Adrenal gland (tissue), 12 donors: ENCODE data around the gene CCDC124. TPM values are rescaled to one million over a fixed set of nuclear protein-coding genes. Genes with fewer than 3 reads are reported as not detected.

Experiments used
- DNase-seq, 7 donors: peaks; one replicate each; pipeline ENCODE4 v3.0.0-alpha.2; 2019 to 2020
- H3K27ac ChIP-seq, 5 donors: fragments of 200-600 bp; sonication (generic) in 4 of 5; 1 replicate in 3 of 5; 2 replicates in 2 of 5; pipeline versions ENCODE4 v1.5.1 to v1.8.0; 2016 to 2020; ENCODE audit warnings: mild to moderate bottlenecking in 1 of 5
- H3K27me3 ChIP-seq: fragments of 200-600 bp; 2 replicates; pipeline ENCODE4 v1.8.0; 2021
- H3K36me3 ChIP-seq, 2 donors: fragments of 200-600 bp; replicated peaks in 1 of 2; 1 replicate in 1 of 2; 2 replicates in 1 of 2; pipeline versions ENCODE4 v1.5.1 to v1.8.0; 2018 to 2022
- H3K4me1 ChIP-seq, 2 donors: fragments of 200-600 bp; replicated peaks in 1 of 2; 1 replicate in 1 of 2; 2 replicates in 1 of 2; pipeline versions ENCODE4 v1.5.1 to v1.8.0; 2018 to 2021
- H3K4me3 ChIP-seq, 4 donors: fragments of 200-600 bp; sonication (generic) in 3 of 4; one replicate each; pipeline ENCODE4 v1.5.1; 2016 to 2018
- H3K9me3 ChIP-seq, 3 donors: fragments of 200-600 bp; sonication (generic) in 1 of 3; replicated peaks in 1 of 3; 1 replicate in 2 of 3; 2 replicates in 1 of 3; pipeline versions ENCODE4 v1.5.1 to v1.8.0; 2016 to 2021
- POLR2A ChIP-seq, 2 donors: fragments of 450-650 bp; IDR thresholded peaks; one replicate each; pipeline ENCODE4 v1.6.1; 2017; ENCODE audit warnings: antibody characterized with exemption in 2 of 2, mild to moderate bottlenecking in 2 of 2, moderate library complexity in 1 of 2
- WGBS, 4 donors: extraction: QIAGEN DNeasy Blood & Tissue Kit in 2 of 4; methylation state at CpG; one replicate each; pipeline versions ENCODE4 v1.1.5 to v1.1.7; 2013 to 2017; 5-methylcytosine and 5-hydroxymethylcytosine counted together
- intact Hi-C, 2 donors: fragments of 100-400 bp; cut with DNase I; formaldehyde crosslinking; loops; one replicate each; pipeline versions ENCODE4 v1.14.1 to v1.15.0; 2022 to 2023
- polyA plus RNA-seq, 3 donors: library from polyadenylated mRNA; stranded (reverse); fragments of 200-250 nt in 2 of 3; fragments of 350-450 nt in 1 of 3; fragmentation: Illumina TruSeq in 1 of 3; extraction: RNeasy Lipid Tissue Mini Kit (QIAGEN cat#74804) in 1 of 3; gene quantifications; one replicate each; pipeline ENCODE4 v1.2.3, GENCODE V29; 2013 to 2014
- small RNA-seq, 2 donors: library from RNA; depleted of rRNA; stranded (forward); fragments of <200 nt; gene quantifications; one replicate each; pipeline ENCODE3, GENCODE V24; 2016
- total RNA-seq, 9 donors: library from RNA; depleted of rRNA in 4 of 9; stranded (reverse); fragments of >200 nt in 4 of 9; fragments of 120-200 nt in 1 of 9; fragmentation: NEBNext Ultra II Directional in 1 of 9; extraction: Animal tissue kit (Norgen Biotek cat#: 25700) in 1 of 9; gene quantifications; one replicate each; pipeline versions ENCODE4 v1.1.0 to v1.2.4, GENCODE V29; 2013 to 2023
- TF ChIP-seq, protein P1 (sequence below), 6 experiments: fragments of 450-650 bp in 4 of 6; fragments of 200-600 bp in 2 of 6; sonication (generic) in 1 of 6; IDR thresholded peaks; 1 replicate in 5 of 6; 2 replicates in 1 of 6; pipeline versions ENCODE4 v1.5.1 to v1.8.0; 2016 to 2021; ENCODE audit warnings: antibody characterized with exemption in 6 of 6, mild to moderate bottlenecking in 2 of 6, moderate library complexity in 1 of 6
- donor health status: healthy with polysubstance abuse.
- donor health status: Bipolar disorder and iron deficiency.
- donor health status: DM: yes; HTN: yes; CAD: no.
- donor health status: DM: no; HTN: no; CAD: no.
- donor health status: DM: no; HTN: no; CAD: no.
- donor health status: DM: yes; HTN: yes; CAD: no.

Gene CCDC124
- total and polyA plus RNA-seq, 12 donors, result 11.3 to 143 (median 65.9) TPM

GRCh38 chr19:17993076-17993813 lies 60.4 kb downstream of the CCDC124 start:
- Histone ChIP-seq H3K4me3 (no peak overlapping the region), H3K4me1 (no peaks in the 10 kb centered on the region), H3K27ac (no peak overlapping the region), H3K36me3 (no peaks in the 10 kb centered on the region), H3K9me3 (no peaks in the 10 kb centered on the region), H3K27me3 (no peaks in the 10 kb centered on the region)
- 76 to 77% (median 76%) methylated on average over 18 to 27 of the region's 27 CpGs for WGBS, 4 donors
- DNase-seq, result no peak
- intact Hi-C loops, result no loop called here
- TF ChIP-seq POLR2A (IDR thresholded peaks at IDR 0.05), result no peak
- TF ChIP-seq, protein P1, sequence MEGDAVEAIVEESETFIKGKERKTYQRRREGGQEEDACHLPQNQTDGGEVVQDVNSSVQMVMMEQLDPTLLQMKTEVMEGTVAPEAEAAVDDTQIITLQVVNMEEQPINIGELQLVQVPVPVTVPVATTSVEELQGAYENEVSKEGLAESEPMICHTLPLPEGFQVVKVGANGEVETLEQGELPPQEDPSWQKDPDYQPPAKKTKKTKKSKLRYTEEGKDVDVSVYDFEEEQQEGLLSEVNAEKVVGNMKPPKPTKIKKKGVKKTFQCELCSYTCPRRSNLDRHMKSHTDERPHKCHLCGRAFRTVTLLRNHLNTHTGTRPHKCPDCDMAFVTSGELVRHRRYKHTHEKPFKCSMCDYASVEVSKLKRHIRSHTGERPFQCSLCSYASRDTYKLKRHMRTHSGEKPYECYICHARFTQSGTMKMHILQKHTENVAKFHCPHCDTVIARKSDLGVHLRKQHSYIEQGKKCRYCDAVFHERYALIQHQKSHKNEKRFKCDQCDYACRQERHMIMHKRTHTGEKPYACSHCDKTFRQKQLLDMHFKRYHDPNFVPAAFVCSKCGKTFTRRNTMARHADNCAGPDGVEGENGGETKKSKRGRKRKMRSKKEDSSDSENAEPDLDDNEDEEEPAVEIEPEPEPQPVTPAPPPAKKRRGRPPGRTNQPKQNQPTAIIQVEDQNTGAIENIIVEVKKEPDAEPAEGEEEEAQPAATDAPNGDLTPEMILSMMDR (IDR thresholded peaks at IDR 0.05), result no peak

Small RNAs within 50 kb of the gene (small RNA-seq; reads per million reads assigned to genes)
- gene RNA5SP468, result 0 reads per million in 2 donors

Other genes starting within 250 kb of the CCDC124 start
- gene UNC13A, start 244.7 kb upstream of the CCDC124 start, total RNA-seq, result 1 to 10 TPM in 7 of 9 donors, under 1 TPM in 2; 0.57 to 5.3 (median 1.6) TPM
- 1 to 10 TPM; 1.5 to 9.7 (median 5.1) TPM for gene UNC13A, start 244.7 kb upstream of the CCDC124 start, polyA plus RNA-seq
- gene MAP1S, start 213.5 kb upstream of the CCDC124 start, total RNA-seq, result 10 to 100 TPM in 8 of 9 donors, 1 to 10 TPM in 1; 7.7 to 97.2 (median 45.2) TPM
- 10 to 100 TPM in 2 of 3 donors, 1 to 10 TPM in 1; 6.6 to 66.1 (median 43.4) TPM for gene MAP1S, start 213.5 kb upstream of the CCDC124 start, polyA plus RNA-seq
- gene FCHO1, start 181.5 kb upstream of the CCDC124 start, total RNA-seq, result 1 to 10 TPM in 8 of 9 donors, under 1 TPM in 1; 0.91 to 7.1 (median 3.3) TPM
- 1 to 10 TPM in 2 of 3 donors, under 1 TPM in 1; 0.98 to 6.2 (median 2.0) TPM for gene FCHO1, start 181.5 kb upstream of the CCDC124 start, polyA plus RNA-seq
- gene B3GNT3, start 137.9 kb upstream of the CCDC124 start, total RNA-seq, result under 1 TPM in 1 of 9 donors, not detected in 8; 0.39 TPM
- under 1 TPM in 1 of 3 donors, not detected in 2; 0.03 TPM for gene B3GNT3, start 137.9 kb upstream of the CCDC124 start, polyA plus RNA-seq
- under 1 TPM in 2 of 9 donors, not detected in 7; 0.17 to 0.29 TPM for gene INSL3, start 111.5 kb upstream of the CCDC124 start, total RNA-seq
- under 1 TPM in 2 of 3 donors, not detected in 1; 0.27 to 0.40 TPM for gene INSL3, start 111.5 kb upstream of the CCDC124 start, polyA plus RNA-seq
- gene JAK3, start 85.0 kb upstream of the CCDC124 start, total RNA-seq, result 10 to 100 TPM in 3 of 9 donors, 1 to 10 TPM in 6; 1.8 to 15.5 (median 8.8) TPM
- gene JAK3, start 85.0 kb upstream of the CCDC124 start, polyA plus RNA-seq, result 10 to 100 TPM in 1 of 3 donors, 1 to 10 TPM in 2; 2.1 to 11.3 (median 6.9) TPM
- gene RPL18A, start 73.1 kb upstream of the CCDC124 start, total RNA-seq, result 1,000 to 10,000 TPM in 8 of 9 donors, 100 to 1,000 TPM in 1; 952 to 2,121 (median 1,385) TPM
- 1,000 to 10,000 TPM in 2 of 3 donors, 100 to 1,000 TPM in 1; 345 to 1,991 (median 1,151) TPM for gene RPL18A, start 73.1 kb upstream of the CCDC124 start, polyA plus RNA-seq
- not detected for gene SLC5A5, start 61.1 kb upstream of the CCDC124 start, total RNA-seq
- gene SLC5A5, start 61.1 kb upstream of the CCDC124 start, polyA plus RNA-seq, result under 1 TPM in 1 of 3 donors, not detected in 2; 0.03 TPM
- gene KCNN1, start 34.1 kb downstream of the CCDC124 start, total RNA-seq, result 1 to 10 TPM in 1 of 9 donors, under 1 TPM in 7, not detected in 1; 0.22 to 2.5 (median 0.70) TPM
- under 1 TPM in 2 of 3 donors, not detected in 1; 0.16 to 0.47 TPM for gene KCNN1, start 34.1 kb downstream of the CCDC124 start, polyA plus RNA-seq
- gene ARRDC2, start 75.2 kb downstream of the CCDC124 start, total RNA-seq, result 10 to 100 TPM in 7 of 9 donors, 1 to 10 TPM in 2; 2.5 to 27.4 (median 15.8) TPM
- gene ARRDC2, start 75.2 kb downstream of the CCDC124 start, polyA plus RNA-seq, result 10 to 100 TPM in 2 of 3 donors, 1 to 10 TPM in 1; 2.7 to 54.3 (median 20.8) TPM
- gene IL12RB1, start 153.9 kb downstream of the CCDC124 start, total RNA-seq, result 1 to 10 TPM in 7 of 9 donors, under 1 TPM in 1, not detected in 1; 0.28 to 7.4 (median 2.1) TPM
- gene IL12RB1, start 153.9 kb downstream of the CCDC124 start, polyA plus RNA-seq, result 1 to 10 TPM in 2 of 3 donors, under 1 TPM in 1; 0.84 to 1.8 (median 1.1) TPM
- gene MAST3, start 164.8 kb downstream of the CCDC124 start, total RNA-seq, result 10 to 100 TPM in 6 of 9 donors, 1 to 10 TPM in 3; 1.6 to 18.6 (median 11.7) TPM
- gene MAST3, start 164.8 kb downstream of the CCDC124 start, polyA plus RNA-seq, result 10 to 100 TPM in 1 of 3 donors, 1 to 10 TPM in 2; 1.8 to 19.1 (median 7.1) TPM
- 100 to 1,000 TPM in 3 of 9 donors, 10 to 100 TPM in 6; 13.7 to 124 (median 79.2) TPM for gene PIK3R2, start 220.1 kb downstream of the CCDC124 start, total RNA-seq
- gene PIK3R2, start 220.1 kb downstream of the CCDC124 start, polyA plus RNA-seq, result 10 to 100 TPM in 2 of 3 donors, 1 to 10 TPM in 1; 6.7 to 21.0 (median 10.8) TPM
- 100 to 1,000 TPM; 103 to 372 (median 169) TPM for gene IFI30, start 240.8 kb downstream of the CCDC124 start, total RNA-seq
- 100 to 1,000 TPM in 2 of 3 donors, 10 to 100 TPM in 1; 99.2 to 268 (median 158) TPM for gene IFI30, start 240.8 kb downstream of the CCDC124 start, polyA plus RNA-seq